HCT116 (cell line): ENCODE measurements around the gene ZNF236.

Experiments
- CBX3 ChIP-seq: IDR thresholded peaks from 2 replicates; pipeline ENCODE4 v1.6.1; 2012; ENCODE audit warnings: low read depth
- CEBPB ChIP-seq: IDR thresholded peaks from 2 replicates; pipeline ENCODE4 v1.6.1; 2012; ENCODE audit warnings: low read depth
- EZH2 ChIP-seq: fragments of 200-600 bp; sonication (generic); IDR thresholded peaks from 2 replicates; pipeline ENCODE4 v1.6.1; 2017; ENCODE audit warnings: antibody characterized with exemption, mixed run types
- JUND ChIP-seq: IDR thresholded peaks from 2 replicates; pipeline ENCODE4 v1.6.1; 2012
- POLR2A ChIP-seq: IDR thresholded peaks from 2 replicates; pipeline ENCODE4 v1.7.0; 2011; ENCODE audit warnings: borderline replicate concordance; ENCODE audit not compliant: insufficient read depth, insufficient read length; ENCODE audit errors: extremely low read depth
- POLR2AphosphoS5 ChIP-seq: IDR thresholded peaks from 2 replicates; pipeline ENCODE4 v1.6.1; 2011; ENCODE audit warnings: mild to moderate bottlenecking, low read depth, low read length, moderate library complexity
- RAD21 ChIP-seq: IDR thresholded peaks from 2 replicates; pipeline ENCODE4 v1.6.1; 2012; ENCODE audit warnings: low read depth, mild to moderate bottlenecking
- SIN3A ChIP-seq: IDR thresholded peaks from 2 replicates; pipeline ENCODE4 v1.6.1; 2012; ENCODE audit warnings: low read depth
- SP1 ChIP-seq: IDR thresholded peaks from 2 replicates; pipeline ENCODE4 v1.6.1; 2012; ENCODE audit warnings: low read depth
- ZNF274 ChIP-seq: fragments of 200-500 bp; sonication (Bioruptor generic); IDR thresholded peaks from 2 replicates; pipeline ENCODE4 v1.6.1; 2014; ENCODE audit warnings: mild to moderate bottlenecking, low read depth, low read length, inconsistent platforms
- TF ChIP-seq, protein P1 (sequence below), 3 experiments: fragments of 200-600 bp in 1 of 3; sonication (generic) in 1 of 3; IDR thresholded peaks in 2 of 3; conservative IDR thresholded peaks in 1 of 3; 2 replicates each; pipeline ENCODE4 v1.5.1; 2012 to 2017; ENCODE audit warnings: low read depth in 2 of 3, low read length in 2 of 3, antibody characterized with exemption in 1 of 3, borderline replicate concordance in 1 of 3, control low read depth in 1 of 3, mild to moderate bottlenecking in 1 of 3, mixed read lengths in 1 of 3, mixed run types in 1 of 3, moderate library complexity in 1 of 3; ENCODE audit not compliant: insufficient read depth in 1 of 3
- TF ChIP-seq, protein P2 (sequence below): IDR thresholded peaks from 2 replicates; pipeline ENCODE4 v1.6.1; 2012
- TF ChIP-seq, protein P3 (sequence below): IDR thresholded peaks from 2 replicates; pipeline ENCODE4 v1.6.1; 2012; ENCODE audit warnings: low read depth
- TF ChIP-seq, protein P4 (sequence below): IDR thresholded peaks from 2 replicates; pipeline ENCODE4 v1.6.1; 2012

DNA sequence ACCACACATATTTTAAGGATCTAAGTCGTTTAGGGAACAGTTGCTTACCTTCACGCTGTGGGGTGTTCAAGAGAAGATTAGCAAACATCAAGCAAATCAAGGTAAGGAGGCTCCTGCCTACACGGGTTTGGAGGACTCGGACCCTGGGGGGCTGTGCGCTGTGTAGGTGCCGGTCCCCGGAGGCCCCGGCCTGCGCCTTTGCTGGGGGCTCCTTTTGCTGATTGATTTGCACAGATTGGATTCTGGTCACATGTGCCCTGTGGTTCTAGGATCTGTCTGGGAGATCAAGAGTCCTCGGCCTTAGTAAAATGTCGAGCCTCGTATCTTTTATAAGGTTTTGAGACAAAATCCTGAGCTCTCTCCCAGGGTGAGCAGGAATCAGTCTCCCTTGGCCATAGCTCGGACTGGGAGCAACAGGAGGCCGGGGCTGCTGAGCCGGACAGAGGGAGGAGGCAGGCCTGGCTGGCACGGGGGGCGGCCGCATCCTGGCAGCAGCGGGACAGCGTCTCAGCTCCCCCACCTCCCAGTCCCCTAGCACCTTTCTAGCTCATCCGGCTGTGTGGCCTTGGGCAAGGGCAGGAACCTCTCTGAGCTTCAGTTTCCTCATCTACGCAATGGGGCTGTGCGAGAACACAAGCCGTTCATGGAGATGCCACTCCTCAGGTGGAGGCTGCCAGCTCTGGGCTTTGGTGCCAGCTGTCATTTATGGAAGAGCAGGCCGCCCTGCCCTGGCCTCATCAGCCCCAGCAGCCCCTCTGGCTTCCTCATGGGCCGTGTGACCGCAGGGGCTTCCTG, 163.0 kb downstream of the ZNF236 start:
- TF ChIP-seq, protein P1, sequence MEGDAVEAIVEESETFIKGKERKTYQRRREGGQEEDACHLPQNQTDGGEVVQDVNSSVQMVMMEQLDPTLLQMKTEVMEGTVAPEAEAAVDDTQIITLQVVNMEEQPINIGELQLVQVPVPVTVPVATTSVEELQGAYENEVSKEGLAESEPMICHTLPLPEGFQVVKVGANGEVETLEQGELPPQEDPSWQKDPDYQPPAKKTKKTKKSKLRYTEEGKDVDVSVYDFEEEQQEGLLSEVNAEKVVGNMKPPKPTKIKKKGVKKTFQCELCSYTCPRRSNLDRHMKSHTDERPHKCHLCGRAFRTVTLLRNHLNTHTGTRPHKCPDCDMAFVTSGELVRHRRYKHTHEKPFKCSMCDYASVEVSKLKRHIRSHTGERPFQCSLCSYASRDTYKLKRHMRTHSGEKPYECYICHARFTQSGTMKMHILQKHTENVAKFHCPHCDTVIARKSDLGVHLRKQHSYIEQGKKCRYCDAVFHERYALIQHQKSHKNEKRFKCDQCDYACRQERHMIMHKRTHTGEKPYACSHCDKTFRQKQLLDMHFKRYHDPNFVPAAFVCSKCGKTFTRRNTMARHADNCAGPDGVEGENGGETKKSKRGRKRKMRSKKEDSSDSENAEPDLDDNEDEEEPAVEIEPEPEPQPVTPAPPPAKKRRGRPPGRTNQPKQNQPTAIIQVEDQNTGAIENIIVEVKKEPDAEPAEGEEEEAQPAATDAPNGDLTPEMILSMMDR (IDR thresholded peaks at IDR 0.05 in 2 of 3, conservative IDR thresholded peaks at IDR 0.05 in 1 of 3; ENCODE audit: borderline replicate concordance in 1 of 3, insufficient read depth in 1 of 3, low read depth in 2 of 3, low read length in 2 of 3): no peak
- TF ChIP-seq, protein P2, sequence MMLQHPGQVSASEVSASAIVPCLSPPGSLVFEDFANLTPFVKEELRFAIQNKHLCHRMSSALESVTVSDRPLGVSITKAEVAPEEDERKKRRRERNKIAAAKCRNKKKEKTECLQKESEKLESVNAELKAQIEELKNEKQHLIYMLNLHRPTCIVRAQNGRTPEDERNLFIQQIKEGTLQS: no peak
- TF ChIP-seq POLR2A (no peak), RAD21 (no peak), SIN3A (no peak), POLR2AphosphoS5 (no peak), EZH2 (no peak), SP1 (no peak), CBX3 (no peak), CEBPB (no peak), ZNF274 (no peak), JUND (no peak)
- TF ChIP-seq, protein P3, sequence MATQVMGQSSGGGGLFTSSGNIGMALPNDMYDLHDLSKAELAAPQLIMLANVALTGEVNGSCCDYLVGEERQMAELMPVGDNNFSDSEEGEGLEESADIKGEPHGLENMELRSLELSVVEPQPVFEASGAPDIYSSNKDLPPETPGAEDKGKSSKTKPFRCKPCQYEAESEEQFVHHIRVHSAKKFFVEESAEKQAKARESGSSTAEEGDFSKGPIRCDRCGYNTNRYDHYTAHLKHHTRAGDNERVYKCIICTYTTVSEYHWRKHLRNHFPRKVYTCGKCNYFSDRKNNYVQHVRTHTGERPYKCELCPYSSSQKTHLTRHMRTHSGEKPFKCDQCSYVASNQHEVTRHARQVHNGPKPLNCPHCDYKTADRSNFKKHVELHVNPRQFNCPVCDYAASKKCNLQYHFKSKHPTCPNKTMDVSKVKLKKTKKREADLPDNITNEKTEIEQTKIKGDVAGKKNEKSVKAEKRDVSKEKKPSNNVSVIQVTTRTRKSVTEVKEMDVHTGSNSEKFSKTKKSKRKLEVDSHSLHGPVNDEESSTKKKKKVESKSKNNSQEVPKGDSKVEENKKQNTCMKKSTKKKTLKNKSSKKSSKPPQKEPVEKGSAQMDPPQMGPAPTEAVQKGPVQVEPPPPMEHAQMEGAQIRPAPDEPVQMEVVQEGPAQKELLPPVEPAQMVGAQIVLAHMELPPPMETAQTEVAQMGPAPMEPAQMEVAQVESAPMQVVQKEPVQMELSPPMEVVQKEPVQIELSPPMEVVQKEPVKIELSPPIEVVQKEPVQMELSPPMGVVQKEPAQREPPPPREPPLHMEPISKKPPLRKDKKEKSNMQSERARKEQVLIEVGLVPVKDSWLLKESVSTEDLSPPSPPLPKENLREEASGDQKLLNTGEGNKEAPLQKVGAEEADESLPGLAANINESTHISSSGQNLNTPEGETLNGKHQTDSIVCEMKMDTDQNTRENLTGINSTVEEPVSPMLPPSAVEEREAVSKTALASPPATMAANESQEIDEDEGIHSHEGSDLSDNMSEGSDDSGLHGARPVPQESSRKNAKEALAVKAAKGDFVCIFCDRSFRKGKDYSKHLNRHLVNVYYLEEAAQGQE: no peak
- TF ChIP-seq, protein P4, sequence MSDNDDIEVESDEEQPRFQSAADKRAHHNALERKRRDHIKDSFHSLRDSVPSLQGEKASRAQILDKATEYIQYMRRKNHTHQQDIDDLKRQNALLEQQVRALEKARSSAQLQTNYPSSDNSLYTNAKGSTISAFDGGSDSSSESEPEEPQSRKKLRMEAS: no peak
